Activated CD4-positive, alpha-beta T cell treated with anti-CD3 and anti-CD28 coated beads, Interleukin-2, amount 10 ng/mL, durations not matched to agents 24 days and 14 days (primary cell): ENCODE measurements around the gene RARRES2. TPM values are rescaled to one million over a fixed set of nuclear protein-coding genes. Genes with fewer than 3 reads are reported as not detected.

Experiments used
- total RNA-seq: library from RNA; stranded (reverse); gene quantifications from 2 replicates; pipeline ENCODE4 v1.2.3, GENCODE V29; 2022

The RARRES2 gene
- total RNA-seq, 1 donor from 2014 or later: not detected

Other genes with a start within 250 kb of the RARRES2 start
- gene LRRC61, start 18.3 kb downstream of the RARRES2 start, total RNA-seq: 26.8 and 27.5 TPM in 2 replicates
- 7.9 and 11.7 TPM in 2 replicates for gene ACTR3C, start 18.1 kb downstream of the RARRES2 start, total RNA-seq
- 73.6 and 79.7 TPM in 2 replicates for gene REPIN1, start 27.2 kb upstream of the RARRES2 start, total RNA-seq
- gene ZNF775, start 37.7 kb upstream of the RARRES2 start, total RNA-seq: 4.2 and 5.5 TPM in 2 replicates
- gene GIMAP8, start 109.0 kb upstream of the RARRES2 start, total RNA-seq: 7.9 and 8.5 TPM in 2 replicates
- 40.5 and 45.0 TPM in 2 replicates for gene GIMAP7, start 173.2 kb upstream of the RARRES2 start, total RNA-seq
- 61.1 and 62.7 TPM in 2 replicates for gene GIMAP4, start 225.8 kb upstream of the RARRES2 start, total RNA-seq